Mucosa of stomach (tissue), 1 donor: ENCODE data around the gene RAC2.

ENCODE experiments used
- H3K27me3 ChIP-seq: one replicate; pipeline ENCODE4 v1.7.0; 2013; ENCODE audit warnings: mild to moderate bottlenecking, low read length; ENCODE audit not compliant: control insufficient read depth, insufficient read depth
- H3K36me3 ChIP-seq: one replicate; pipeline ENCODE4 v1.7.0; 2013; ENCODE audit warnings: low read length; ENCODE audit not compliant: control insufficient read depth, insufficient read depth
- H3K4me1 ChIP-seq: one replicate; pipeline ENCODE4 v1.7.0; 2013; ENCODE audit warnings: mild to moderate bottlenecking, low read length; ENCODE audit not compliant: control insufficient read depth, insufficient read depth
- H3K4me3 ChIP-seq: one replicate; pipeline ENCODE4 v1.7.0; 2013; ENCODE audit warnings: low read length
- H3K9ac ChIP-seq: one replicate; pipeline ENCODE4 v1.7.0; 2013; ENCODE audit warnings: mild to moderate bottlenecking, low read length, moderate library complexity
- H3K9me3 ChIP-seq: one replicate; pipeline ENCODE4 v1.7.0; 2013; ENCODE audit warnings: mild to moderate bottlenecking, low read length, moderate library complexity; ENCODE audit not compliant: control insufficient read depth
- donor health status: Pancreatic carcinoma.

The RAC2 gene

DNA sequence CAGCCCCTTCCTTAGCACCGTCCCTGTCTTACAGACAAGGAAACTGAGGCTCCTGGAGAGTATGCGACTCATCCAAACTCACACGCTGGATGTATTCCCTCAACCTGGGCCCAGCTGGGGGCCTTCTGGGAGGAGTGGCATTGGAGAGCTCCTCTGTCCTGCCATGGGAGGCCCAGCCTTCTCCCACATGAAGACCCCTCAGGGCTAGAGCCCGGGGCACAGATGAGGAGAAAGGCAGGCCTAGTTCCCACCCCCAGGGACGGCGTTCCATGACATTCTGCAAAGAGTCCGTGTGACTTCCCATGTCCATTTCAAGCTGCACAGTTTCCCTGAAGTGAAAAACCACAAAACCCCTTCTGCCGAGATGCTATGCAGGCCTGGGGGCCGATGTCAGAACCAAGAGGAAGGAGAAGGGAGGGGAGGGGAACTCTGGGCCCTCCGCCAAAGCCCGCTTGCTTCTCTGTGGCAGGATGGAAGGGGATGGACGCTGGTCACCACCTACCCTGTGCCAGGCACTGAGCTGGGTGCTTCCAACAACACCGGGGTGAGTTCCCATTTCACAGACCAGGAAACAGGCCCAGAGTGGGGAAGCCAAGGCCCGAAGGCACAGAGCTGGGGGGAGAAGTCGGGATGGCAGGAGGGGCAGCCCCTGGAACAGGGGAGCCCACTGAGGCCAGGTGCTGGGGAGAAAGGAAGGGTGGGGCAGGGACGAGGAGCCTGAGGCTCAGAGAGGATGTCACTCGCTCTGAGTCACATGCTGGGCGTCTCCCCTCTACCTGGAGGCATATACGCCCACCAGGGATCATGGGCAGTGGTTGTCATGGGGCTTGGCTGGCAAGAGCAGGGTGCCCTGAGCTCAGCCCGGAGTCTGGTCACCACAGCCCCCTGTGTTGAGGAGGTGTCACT, 15.7 kb downstream of the RAC2 start:
- Histone ChIP-seq H3K4me3 (no peak overlapping the region), H3K9me3 (no peaks in the 10 kb centered on the region), H3K36me3 (no peaks in the 10 kb centered on the region), H3K4me1 (peaks cover 14% of the 10 kb centered on the region), H3K9ac (no peak overlapping the region), H3K27me3 (no peaks in the 10 kb centered on the region)

DNA sequence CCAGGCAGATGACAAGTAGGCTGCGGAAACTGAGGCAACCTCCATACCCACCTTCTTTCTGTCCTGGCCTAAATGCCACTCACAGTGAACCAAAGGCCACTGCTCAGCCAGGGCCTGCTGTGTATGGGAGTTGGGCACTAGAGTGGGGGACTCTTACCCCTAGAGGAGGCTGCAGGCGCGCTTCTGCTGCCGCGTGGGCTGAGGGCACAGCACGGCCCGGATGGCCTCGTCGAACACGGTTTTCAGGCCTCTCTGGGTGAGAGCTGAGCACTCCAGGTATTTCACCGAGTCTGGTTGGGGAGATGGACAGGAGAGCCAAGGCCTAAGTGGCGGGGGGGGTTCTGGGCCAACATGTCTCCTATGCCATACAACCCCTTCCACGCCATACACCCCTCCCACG, 17.6 kb downstream of the RAC2 start:
- H3K4me3 ChIP-seq = no peak overlapping the region
- H3K36me3 ChIP-seq = no peaks in the 10 kb centered on the region
- H3K27me3 ChIP-seq = no peaks in the 10 kb centered on the region
- H3K4me1 ChIP-seq = peaks cover 14% of the 10 kb centered on the region
- no peaks in the 10 kb centered on the region for H3K9me3 ChIP-seq
- no peak overlapping the region for H3K9ac ChIP-seq

DNA sequence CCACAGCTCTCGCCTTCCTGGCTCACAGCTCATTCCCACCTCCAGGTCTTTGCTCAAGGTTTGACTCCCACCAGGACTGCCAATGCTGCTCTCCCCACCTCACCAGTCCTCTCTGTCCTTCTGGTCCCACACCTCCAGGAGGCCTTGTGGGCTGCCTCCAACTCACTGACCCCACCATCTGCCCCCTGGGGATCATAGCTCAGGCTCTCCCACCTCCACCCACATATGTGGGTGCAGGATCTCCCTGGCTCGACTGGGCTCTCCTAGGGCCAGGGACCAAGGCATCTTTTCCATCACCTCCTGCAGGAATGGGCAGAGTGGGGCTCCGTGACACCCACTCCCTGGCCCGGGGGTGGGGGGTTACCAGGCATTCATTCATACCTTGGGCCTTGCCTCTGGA, 18.0 kb downstream of the RAC2 start:
- Histone ChIP-seq H3K36me3 (no peaks in the 10 kb centered on the region), H3K9me3 (no peaks in the 10 kb centered on the region)

DNA sequence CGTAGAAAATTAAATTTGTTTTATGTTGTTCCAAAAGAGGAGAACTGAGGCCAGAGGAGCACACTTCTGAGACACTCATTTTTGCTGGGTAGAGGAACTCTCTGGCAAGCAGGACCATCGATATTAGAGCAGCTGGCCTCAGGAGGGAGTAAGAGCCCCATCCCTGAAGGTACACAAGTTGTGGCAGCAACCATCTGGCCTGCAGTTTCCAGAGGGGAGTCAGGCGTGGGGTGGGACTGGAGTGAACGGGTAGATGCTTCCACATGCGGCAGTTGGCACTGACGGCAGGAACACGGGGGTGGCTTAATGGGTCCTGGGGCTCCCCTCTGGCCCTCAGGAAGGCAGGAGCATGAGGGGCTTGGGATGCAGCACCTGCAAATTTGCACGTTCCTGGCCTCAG, 18.6 kb downstream of the RAC2 start:
- no peak overlapping the region for H3K4me3 ChIP-seq
- no peak overlapping the region for H3K9ac ChIP-seq
- H3K9me3 ChIP-seq = no peaks in the 10 kb centered on the region
- H3K36me3 ChIP-seq = no peaks in the 10 kb centered on the region
- no peaks in the 10 kb centered on the region for H3K27me3 ChIP-seq
- H3K4me1 ChIP-seq = peaks cover 14% of the 10 kb centered on the region

More for the DNA sequence above, 18.0 kb downstream of the RAC2 start:
- H3K4me3 ChIP-seq = no peak overlapping the region
- no peaks in the 10 kb centered on the region for H3K27me3 ChIP-seq
- peaks cover 14% of the 10 kb centered on the region for H3K4me1 ChIP-seq
- H3K9ac ChIP-seq = no peak overlapping the region

DNA sequence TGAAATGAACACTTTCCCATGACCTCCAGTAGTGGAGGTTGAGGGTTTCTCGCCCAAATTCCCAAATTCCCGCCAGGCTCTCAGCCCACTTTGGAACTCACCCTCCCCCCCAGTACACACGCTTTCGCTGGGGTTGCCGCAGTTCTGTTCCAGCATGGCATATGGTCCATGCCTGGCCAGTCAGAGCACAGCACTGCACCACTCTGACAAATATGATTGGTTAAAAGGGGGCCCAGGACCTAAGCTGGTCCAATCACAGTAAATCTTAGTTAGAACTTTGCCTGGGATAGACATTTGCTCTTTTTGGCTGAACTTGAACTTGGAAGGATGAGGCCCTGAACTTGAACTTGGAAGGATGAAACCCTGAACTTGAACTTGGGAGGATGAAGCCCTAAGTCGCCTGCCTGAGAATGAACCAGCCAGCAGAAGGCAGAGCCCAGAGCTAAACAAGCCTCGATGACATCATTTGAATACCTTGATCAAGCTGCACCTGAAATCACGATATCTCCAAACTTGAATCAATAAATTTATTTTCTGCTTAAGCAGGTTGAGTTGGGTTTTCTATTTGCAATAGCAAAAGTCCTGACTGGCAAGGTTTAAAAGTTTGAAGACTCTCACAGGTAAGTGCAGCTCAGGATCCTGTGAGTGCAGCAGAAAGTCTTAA, 19.2 kb downstream of the RAC2 start:
- H3K4me3 ChIP-seq = no peak overlapping the region
- H3K9me3 ChIP-seq = no peaks in the 10 kb centered on the region
- H3K27me3 ChIP-seq = no peaks in the 10 kb centered on the region
- no peaks in the 10 kb centered on the region for H3K36me3 ChIP-seq
- H3K4me1 ChIP-seq = peaks cover 14% of the 10 kb centered on the region
- H3K9ac ChIP-seq = no peak overlapping the region

DNA sequence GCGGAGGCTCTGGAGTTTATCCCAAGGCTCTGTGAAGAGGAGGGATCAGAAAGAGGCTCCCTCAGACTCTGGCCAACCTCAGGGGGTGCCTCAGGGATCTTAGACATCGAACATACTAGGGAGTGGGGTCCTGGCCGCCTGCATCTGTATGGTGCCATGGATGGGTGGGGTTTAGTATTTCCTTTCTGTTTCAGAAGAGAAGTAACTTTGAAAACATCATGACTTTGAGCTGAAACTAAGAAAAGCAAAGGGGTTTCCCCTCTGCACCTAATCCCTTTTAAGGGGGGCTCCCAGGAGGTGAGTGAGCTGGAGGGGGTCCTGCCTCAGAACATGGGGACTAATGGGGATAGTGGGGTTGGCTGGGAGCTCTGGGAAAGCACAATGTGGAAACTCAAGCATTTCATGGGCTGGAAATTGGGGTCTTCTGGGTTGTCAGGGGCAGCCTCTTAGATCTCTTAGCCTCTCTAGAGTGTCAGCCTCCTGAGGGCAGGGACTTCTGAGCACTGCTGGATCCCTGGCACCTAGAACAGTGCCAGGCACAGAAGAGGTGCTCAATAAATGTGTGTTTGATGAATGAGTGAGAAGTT, 20.0 kb downstream of the RAC2 start:
- no peak overlapping the region for H3K4me3 ChIP-seq
- H3K36me3 ChIP-seq = no peaks in the 10 kb centered on the region
- peaks cover 5% of the 10 kb centered on the region for H3K4me1 ChIP-seq
- no peak overlapping the region for H3K9ac ChIP-seq
- no peaks in the 10 kb centered on the region for H3K9me3 ChIP-seq
- H3K27me3 ChIP-seq = no peaks in the 10 kb centered on the region

DNA sequence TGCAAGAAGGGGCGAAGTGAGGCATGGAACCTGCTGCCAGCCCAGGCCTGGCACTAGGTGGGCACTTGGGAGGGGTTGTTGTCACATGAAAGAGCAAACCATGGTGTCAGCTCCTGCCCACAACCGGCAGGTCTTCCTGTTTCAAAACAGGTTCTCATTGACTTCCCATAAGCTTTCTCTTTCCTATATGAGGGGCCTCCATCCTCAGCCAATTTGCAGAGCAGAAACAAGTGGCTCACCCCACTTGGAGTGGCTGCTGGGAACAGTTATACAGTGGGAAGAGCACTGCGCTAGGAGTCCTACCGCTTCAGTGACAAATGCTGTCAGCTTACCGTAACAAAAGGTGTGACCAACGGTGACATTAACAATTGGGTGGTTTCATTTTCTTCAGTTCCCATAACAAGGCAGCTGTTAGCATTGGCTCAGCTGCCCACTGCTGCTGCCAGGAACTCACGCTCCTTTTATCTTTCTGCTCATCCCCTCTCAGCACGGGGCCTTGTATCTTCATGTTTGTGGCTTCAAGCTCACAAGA, 21.6 kb downstream of the RAC2 start:
- H3K9ac ChIP-seq = no peak overlapping the region
- no peaks in the 10 kb centered on the region for H3K4me1 ChIP-seq
- no peaks in the 10 kb centered on the region for H3K36me3 ChIP-seq
- no peaks in the 10 kb centered on the region for H3K9me3 ChIP-seq
- H3K4me3 ChIP-seq = no peak overlapping the region
- H3K27me3 ChIP-seq = no peaks in the 10 kb centered on the region

DNA sequence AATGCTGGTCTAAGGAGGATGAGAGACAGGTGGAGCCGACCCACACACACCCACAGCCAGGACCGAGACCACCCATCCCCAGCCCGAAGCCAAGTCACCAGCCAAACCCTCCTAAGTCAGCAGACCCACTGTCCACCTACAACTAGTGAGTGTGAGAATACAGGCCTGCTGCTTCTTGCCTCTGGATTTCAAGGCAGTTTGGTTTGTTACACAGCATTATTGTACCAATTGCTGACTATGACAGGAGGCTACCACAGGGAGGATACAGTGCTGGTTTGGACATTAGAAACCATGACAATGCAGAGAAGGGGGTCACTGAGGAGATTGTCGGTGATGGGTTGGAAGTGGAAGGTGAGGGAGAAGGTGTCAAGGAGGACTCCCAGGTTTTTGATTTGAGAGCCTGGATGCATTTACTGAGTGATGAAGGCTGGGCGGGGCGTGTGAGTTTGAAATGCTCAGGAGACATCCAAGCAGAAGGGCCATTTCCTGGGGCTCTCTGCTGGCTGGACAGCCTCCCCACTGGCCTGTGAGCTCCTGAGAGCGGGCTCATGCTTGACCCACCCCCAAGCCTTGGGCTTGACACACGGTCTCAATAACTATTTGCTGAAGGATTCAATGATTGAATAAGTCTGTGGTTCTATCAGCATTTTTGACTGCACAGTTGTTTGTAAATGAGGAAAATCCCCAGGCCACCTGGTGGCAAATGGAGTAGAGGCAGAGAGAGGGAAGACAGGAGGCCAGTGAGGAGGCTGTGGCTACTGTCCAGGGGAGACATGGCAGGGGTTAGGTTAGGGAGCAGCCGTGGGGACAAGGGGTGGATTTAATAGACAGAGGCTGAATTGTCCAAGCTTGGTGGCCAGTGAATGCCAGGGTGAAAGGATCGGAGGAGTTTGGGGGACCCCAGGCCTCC, 22.4 kb downstream of the RAC2 start:
- H3K4me3 ChIP-seq = no peak overlapping the region
- H3K27me3 ChIP-seq = no peaks in the 10 kb centered on the region
- no peaks in the 10 kb centered on the region for H3K9me3 ChIP-seq
- H3K9ac ChIP-seq = no peak overlapping the region
- H3K4me1 ChIP-seq = no peaks in the 10 kb centered on the region
- no peaks in the 10 kb centered on the region for H3K36me3 ChIP-seq

DNA sequence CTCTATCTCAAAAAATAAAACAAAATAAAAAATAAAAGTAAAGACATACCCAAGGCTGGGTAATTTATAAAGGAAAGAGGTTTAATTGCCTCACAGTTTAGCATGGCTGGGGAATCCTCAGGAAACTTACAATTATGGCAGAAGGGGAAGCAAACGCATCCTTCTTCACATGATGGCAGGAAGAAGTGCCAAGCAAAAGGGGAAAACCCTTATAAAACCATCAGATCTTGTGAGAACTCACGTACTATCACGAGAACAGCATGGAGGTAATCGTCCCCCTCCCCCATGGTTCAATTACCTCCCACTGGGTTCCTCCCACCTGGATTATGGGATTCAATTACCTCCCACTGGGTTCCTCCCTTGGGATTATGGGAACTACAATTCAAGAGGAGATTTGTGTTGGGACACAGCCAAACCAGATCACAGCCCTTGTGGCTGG, 23.5 kb downstream of the RAC2 start:
- Histone ChIP-seq H3K36me3 (no peaks in the 10 kb centered on the region), H3K4me1 (no peaks in the 10 kb centered on the region), H3K27me3 (no peaks in the 10 kb centered on the region), H3K4me3 (no peak overlapping the region), H3K9me3 (no peaks in the 10 kb centered on the region), H3K9ac (no peak overlapping the region)

DNA sequence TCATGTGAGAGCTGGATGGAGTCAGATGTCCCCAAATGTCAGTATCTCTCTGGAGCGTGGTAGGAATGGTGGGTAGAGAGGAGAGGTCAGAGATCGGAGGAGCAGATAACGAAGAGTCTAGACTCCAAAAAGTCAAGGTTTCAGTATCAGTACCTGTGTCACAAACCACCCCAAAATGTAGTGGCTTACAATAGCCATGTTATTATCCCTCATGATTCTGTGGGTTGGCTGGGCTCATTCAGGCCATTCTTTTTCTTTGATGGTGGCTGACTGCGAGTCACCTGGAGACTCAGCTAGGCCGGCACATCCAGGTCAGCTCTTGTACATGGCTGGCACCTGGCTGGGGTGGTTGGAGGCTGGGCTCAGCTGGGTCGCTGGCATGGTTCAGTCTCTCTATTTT, 24.5 kb downstream of the RAC2 start:
- no peaks in the 10 kb centered on the region for H3K9me3 ChIP-seq
- no peaks in the 10 kb centered on the region for H3K27me3 ChIP-seq
- H3K4me1 ChIP-seq = no peaks in the 10 kb centered on the region
- no peak overlapping the region for H3K4me3 ChIP-seq
- no peak overlapping the region for H3K9ac ChIP-seq
- no peaks in the 10 kb centered on the region for H3K36me3 ChIP-seq

DNA sequence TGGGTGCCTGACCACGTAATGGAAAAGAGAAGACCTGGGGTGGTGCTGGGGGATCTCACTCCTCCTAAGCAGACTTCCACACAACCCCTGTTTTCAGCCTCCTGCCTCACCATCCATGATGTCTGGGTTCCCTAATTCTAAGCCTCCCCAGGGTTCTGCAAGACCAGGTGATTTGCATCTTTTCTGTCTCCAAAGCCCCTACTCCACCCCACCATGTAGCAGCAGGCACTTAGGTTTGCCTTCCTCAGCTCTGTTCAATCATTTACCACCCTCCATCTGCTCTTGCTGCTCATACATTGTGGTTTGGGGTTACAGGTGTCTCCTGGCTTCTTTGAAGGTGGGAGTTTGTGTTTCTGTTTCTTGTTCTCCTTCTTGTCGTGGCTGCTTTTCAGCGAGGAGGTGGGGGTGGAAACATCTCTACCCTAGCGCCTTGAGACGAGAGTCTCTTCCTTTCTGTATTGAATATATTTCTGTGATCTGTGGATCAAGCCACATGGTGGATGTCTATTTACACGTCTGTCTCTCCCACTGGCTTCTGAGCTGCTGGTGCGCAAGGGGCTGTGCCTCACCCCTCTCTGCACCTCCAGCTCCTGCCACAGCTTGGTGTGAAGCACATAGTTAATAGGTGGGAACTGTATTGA, 25.2 kb downstream of the RAC2 start:
- H3K36me3 ChIP-seq = no peaks in the 10 kb centered on the region
- H3K9me3 ChIP-seq = no peaks in the 10 kb centered on the region
- no peaks in the 10 kb centered on the region for H3K4me1 ChIP-seq
- no peak overlapping the region for H3K9ac ChIP-seq
- no peaks in the 10 kb centered on the region for H3K27me3 ChIP-seq
- no peak overlapping the region for H3K4me3 ChIP-seq
